WERI-Rb-1 (cell line): ENCODE results near the gene C1QL2.
A peak's percentile ranks its signal among the peaks of the same experiment; 100 is the strongest.

Source experiments
- DNase-seq: peaks from one replicate; pipeline ENCODE4 v3.0.0-alpha.2; 2020
- H3K27ac ChIP-seq: fragments of 250-450 bp; sonication (Bioruptor Pico); 2 replicates; pipeline ENCODE4 v1.5.1; 2020; ENCODE audit warnings: mild to moderate bottlenecking, moderate library complexity
- H3K27me3 ChIP-seq: fragments of 250-450 bp; sonication (Bioruptor Pico); 2 replicates; pipeline ENCODE4 v1.5.1; 2021; ENCODE audit warnings: mild to moderate bottlenecking, low read depth, moderate library complexity; ENCODE audit not compliant: insufficient read depth, severe bottlenecking
- H3K36me3 ChIP-seq: fragments of 250-450 bp; sonication (Bioruptor Pico); 2 replicates; pipeline ENCODE4 v1.5.1; 2020; ENCODE audit warnings: mild to moderate bottlenecking, moderate library complexity
- H3K4me3 ChIP-seq: 2 replicates; pipeline ENCODE4 v1.5.1; 2011; ENCODE audit warnings: low read depth, mild to moderate bottlenecking, control low read depth, low read length
- H3K9me3 ChIP-seq: fragments of 250-450 bp; sonication (Bioruptor Pico); 2 replicates; pipeline ENCODE4 v1.5.1; 2021; ENCODE audit warnings: mild to moderate bottlenecking, moderate library complexity; ENCODE audit not compliant: severe bottlenecking
- CTCF ChIP-seq: IDR thresholded peaks from 2 replicates; pipeline ENCODE4 v1.5.1; 2011; ENCODE audit warnings: low read depth, mild to moderate bottlenecking, control low read depth, inconsistent platforms, low read length

The C1QL2 gene

GRCh38 chr2:119158563-119159347, at the start of gene C1QL2:
TSS of gene C1QL2 (minus strand) at chr2:119158751. CDS start at chr2:119158269, 482 bp downstream.
- Histone ChIP-seq H3K36me3 (no peaks in the 10 kb centered on the region), H3K27me3 (no peaks in the 10 kb centered on the region), H3K4me3 (peak within 1 kb of the TSS; percentile 41), H3K27ac (no peak within 1 kb of the TSS), H3K9me3 (no peaks in the 10 kb centered on the region)
- peak; percentile 58 for DNase-seq
- peak; percentile 54 for TF ChIP-seq CTCF

- DNase-seq = no peak
- no peaks in the 10 kb centered on the region for H3K9me3 ChIP-seq
- no peak for TF ChIP-seq CTCF
- no peak overlapping the region for H3K4me3 ChIP-seq
- H3K27me3 ChIP-seq = no peaks in the 10 kb centered on the region
- no peak overlapping the region for H3K27ac ChIP-seq
- H3K36me3 ChIP-seq = no peaks in the 10 kb centered on the region
Measured at GRCh38 chr2:119207447-119207846, 48.9 kb upstream of the C1QL2 start.

- H3K27me3 ChIP-seq = no peaks in the 10 kb centered on the region
- no peaks in the 10 kb centered on the region for H3K36me3 ChIP-seq
- TF ChIP-seq CTCF = no peak
- H3K9me3 ChIP-seq = no peaks in the 10 kb centered on the region
- H3K4me3 ChIP-seq = no peak overlapping the region
- no peak overlapping the region for H3K27ac ChIP-seq
- no peak for DNase-seq
Measured at GRCh38 chr2:119206201-119206600, 47.6 kb upstream of the C1QL2 start.

- Histone ChIP-seq H3K27ac (no peak overlapping the region), H3K9me3 (no peaks in the 10 kb centered on the region), H3K4me3 (no peak overlapping the region), H3K27me3 (no peaks in the 10 kb centered on the region), H3K36me3 (no peaks in the 10 kb centered on the region)
- TF ChIP-seq CTCF = no peak
- no peak for DNase-seq
Measured at GRCh38 chr2:119205001-119205706, 46.6 kb upstream of the C1QL2 start.

- H3K27ac ChIP-seq = no peak overlapping the region
- no peak for TF ChIP-seq CTCF
- no peaks in the 10 kb centered on the region for H3K36me3 ChIP-seq
- H3K4me3 ChIP-seq = no peak overlapping the region
- DNase-seq = no peak
- no peaks in the 10 kb centered on the region for H3K27me3 ChIP-seq
- H3K9me3 ChIP-seq = no peaks in the 10 kb centered on the region
Measured at GRCh38 chr2:119204525-119204924, 46.0 kb upstream of the C1QL2 start.
